ENCODE results near the gene NECAB2.

The NECAB2 gene

DNA sequence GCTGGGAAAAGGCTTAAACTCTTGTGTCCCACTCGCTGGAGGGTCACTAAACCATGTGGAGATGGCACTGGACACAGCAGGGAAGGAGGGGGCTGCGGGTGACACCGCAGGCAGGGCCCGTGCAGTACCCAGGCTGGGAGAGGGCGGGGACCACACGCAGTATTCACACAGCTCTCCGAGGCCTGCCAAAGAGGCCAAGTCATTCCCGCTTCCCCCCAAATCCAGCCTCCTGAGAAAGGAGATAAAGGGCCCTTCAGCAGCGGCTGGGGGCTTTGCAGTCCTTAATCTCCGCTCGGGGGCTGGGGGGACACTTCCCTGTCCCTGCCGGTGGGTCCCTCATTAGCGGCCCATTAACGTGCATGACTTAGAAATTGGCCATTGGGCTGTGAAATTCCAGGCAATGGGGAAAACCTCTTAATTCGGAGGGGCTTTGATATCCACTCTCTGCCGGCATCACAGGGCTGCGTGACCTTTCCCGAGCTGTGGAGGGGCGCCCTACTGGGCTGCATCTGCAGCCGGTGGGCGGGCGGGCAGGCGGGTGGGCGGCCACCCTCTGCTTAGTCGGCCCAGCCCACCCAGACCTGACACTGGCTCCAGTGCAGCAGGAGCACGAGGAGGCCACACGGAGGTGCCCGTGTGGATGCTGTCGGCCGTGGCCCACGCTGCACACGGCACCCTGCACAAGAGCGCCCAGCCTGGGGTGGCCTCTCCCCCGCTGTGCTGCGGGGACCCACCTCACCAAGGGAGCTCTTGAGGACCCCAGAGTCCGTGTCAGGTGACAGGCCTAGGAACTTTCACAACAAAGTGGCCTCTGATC, 77.2 kb downstream of the NECAB2 start:
- DNase-seq (ENCODE audit: low spot score) = no peak

GRCh38 chr16:84045818-84046470, 77.9 kb downstream of the NECAB2 start:
- DNase-seq (ENCODE audit: low spot score) = no peak

DNA sequence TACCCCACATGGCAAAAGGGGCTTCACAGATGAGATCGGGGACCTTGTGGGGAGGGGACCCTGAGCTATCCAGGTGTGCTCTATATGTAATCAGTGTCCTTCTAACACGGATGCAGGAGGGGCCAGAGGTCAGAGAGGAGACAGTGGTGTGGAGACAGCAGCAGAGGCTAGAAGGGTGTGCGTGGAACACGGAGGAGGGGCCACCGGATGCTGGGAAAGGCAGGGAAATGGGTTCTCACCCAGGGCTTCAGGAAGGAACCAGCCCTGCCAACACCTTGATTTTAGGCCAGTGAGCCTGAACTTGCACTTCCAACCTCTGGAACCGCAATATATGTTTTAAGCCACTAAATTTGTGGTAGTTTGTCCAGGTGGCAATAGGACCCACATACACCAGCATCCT, 79.2 kb downstream of the NECAB2 start:
- no peak for DNase-seq (ENCODE audit: low spot score)

DNA sequence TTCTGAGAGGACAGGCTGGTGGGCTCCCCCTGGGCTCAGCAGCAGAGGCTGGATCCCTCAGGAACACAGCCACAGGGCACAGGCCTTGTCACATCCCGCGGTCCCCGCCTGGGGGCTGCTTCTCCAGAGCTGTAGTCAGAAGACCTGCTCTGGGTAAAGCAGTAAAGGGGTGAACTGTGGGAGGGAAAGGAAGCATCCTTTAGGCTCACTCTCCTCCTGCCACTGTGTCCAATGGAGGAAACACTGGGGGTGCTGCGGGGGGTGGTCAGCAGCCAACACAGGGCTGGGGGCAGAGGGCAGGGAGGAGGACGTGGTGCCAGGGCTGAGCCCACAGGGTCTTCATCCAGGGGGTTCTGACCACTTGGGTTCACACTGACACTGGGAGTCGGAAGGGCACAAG, 79.6 kb downstream of the NECAB2 start:
- no peak for DNase-seq (ENCODE audit: low spot score)

DNA sequence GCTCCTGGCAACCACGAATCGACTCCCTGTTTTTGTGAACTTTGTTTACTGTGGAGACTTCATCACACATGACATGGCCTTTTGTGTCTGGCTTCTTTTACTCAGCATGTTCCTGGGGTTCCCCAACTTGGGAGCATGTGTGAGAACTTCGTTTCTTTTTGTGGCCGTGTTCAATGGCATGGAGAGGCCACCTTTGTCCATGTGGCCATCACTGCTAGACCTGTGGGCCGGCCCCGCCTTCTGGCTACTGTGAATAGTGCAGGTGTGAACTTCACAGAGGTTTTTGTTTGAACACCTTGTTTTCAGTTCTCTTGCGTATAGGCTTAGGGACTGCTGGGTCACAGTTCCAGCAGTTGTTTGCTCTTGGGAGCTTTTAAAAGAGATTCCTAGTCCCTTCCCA, 80.2 kb downstream of the NECAB2 start:
- DNase-seq (ENCODE audit: low spot score) = no peak

DNA sequence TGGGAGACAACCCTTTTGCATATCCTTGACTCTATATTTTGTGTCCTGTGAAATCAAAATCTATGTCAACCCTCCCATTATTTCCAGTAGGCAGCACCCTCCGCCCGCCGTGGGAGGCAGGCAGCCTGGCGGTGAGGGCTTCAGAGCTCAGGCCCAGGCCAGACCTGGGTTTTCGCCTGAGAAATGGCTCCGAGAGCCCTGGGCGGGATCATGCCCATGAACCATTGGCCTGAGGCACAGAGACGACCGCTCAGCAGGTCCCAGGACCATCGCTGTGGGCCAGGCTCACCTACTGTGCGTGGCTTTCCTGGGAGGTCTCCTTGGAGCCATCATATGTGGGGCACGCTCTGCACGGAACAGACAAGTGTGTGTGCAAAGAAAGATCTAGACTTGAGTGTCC, 80.8 kb downstream of the NECAB2 start:
- no peak for DNase-seq (ENCODE audit: low spot score)

GRCh38 chr16:84049403-84050060, 81.5 kb downstream of the NECAB2 start:
- DNase-seq (ENCODE audit: low spot score) = no peak

GRCh38 chr16:84050316-84050715, 82.3 kb downstream of the NECAB2 start:
- DNase-seq (ENCODE audit: low spot score) = no peak

DNA sequence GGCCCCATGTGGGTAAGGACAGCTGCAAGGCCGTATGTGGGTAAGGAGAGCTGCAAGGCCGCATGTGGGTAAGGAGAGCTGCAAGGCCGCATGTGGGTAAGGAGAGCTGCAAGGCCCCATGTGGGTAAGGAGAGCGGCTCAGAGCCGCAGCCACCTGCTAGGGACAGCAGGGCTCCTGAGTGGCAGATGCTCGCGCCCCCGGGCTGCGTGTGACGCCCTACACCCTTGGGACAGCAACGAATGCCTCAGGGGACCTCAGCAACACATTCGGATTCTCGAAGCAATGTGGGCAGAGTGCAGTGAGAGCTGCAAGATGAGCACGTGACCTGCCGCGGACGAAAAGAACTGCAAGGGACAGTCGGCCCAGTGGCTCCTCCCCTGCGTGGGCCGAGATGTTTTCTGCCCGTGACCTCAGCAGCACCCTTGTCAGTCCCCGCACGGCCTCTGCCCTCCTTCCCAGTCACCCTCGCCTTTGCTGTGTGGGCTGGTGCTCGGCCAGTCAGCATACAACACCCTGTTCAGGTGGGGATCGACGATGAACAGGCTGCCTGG, 84.1 kb downstream of the NECAB2 start:
- DNase-seq (ENCODE audit: low spot score) = no peak

All from activated CD4-positive, alpha-beta T cell treated with anti-CD3 and anti-CD28 coated beads, Interleukin-2, Interleukin-4, amounts not matched to agents 100 ng/mL and 50 ng/mL, durations not matched to agents 16 hours and 8 hours (primary cell).